HG03108 (cell line): ENCODE data around the gene MAP7.

Experiments
- ATAC-seq: cut with Tn5 transposase; IDR thresholded peaks from one replicate; pipeline ENCODE4 v1.9.1; 2021; ENCODE audit warnings: moderate library complexity; ENCODE audit not compliant: unreplicated experiment

MAP7 gene

DNA sequence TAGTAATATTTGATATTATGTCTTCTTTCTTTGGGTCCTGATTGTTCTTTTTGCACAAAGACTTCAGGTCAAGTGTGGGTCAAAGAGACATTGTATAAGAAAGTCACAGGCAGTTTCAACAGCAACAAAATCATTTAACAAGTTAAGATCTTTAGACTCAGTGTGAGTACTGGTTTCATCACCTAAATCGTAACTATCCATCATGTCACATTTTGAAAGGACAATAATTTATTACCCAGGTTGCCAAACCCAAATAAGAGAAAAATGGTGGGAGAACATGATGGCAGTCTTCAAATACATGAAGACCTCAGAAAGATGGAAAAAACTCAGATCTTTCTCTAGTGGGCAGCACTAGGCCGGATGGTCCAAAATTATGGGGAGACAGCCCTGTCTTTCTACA lies 205.1 kb downstream of the MAP7 start:
- ATAC-seq = no peak

DNA sequence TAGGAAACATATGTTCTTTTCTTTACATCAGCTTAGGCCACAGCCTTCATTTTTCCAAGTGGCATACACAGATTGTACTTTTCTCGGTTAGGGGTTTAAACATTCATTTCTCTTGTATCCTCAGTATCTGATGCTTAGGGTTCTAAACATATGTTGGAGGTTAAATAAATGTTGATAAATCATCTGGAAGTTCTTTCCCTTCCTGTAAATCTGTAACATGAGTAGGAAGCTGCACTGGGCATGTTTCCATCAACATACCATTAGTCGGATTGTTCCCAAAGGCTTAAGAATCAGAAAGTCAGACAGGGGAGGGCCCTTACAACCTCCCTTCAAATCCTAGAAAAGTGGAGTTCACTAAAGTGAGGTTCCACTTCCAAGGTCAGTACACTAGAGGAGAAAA lies 205.8 kb downstream of the MAP7 start:
- no peak for ATAC-seq

DNA sequence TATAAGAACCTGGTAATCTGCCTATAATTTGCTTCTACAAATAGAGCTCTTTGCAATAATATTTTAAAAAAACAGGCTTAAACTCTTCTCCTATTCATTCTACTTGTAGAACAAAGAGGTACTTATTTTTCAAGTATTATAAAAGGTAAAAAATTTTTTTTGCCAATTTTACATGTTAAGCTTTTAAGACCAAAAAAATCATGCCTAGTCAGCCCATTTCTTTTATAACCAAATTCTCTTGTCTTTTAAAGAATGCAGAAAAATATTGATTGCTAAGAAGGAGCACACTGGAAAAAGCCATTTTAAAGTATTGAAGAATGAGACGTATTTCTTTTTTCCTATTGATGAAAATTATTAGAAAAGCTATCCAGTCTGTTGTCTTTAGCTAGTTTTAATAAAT lies 206.5 kb downstream of the MAP7 start:
- ATAC-seq = no peak

DNA sequence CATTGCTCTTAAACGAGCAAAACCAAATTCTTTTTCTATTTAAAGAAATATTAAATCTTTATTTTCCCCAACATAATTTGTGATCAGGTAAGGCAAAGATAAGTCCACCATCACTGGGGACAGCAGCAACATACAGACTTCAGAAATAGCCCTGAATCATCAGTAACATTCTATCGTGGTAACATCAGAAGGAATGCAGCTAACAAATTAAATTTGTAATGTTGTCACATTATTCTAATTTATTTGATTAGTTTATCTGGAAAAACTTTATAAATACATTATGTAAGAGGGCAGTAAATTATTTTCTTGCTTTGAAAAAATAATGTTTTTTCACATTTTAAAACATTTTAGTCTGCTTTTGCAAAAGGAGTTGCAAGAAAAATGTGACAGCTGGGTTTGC lies 206.9 kb downstream of the MAP7 start:
- ATAC-seq = no peak

GRCh38 chr6:136341967-136342366 lies 208.3 kb downstream of the MAP7 start:
- ATAC-seq = no peak

- ATAC-seq = no peak
Observed at GRCh38 chr6:136341367-136341766, 208.9 kb downstream of the MAP7 start.

DNA sequence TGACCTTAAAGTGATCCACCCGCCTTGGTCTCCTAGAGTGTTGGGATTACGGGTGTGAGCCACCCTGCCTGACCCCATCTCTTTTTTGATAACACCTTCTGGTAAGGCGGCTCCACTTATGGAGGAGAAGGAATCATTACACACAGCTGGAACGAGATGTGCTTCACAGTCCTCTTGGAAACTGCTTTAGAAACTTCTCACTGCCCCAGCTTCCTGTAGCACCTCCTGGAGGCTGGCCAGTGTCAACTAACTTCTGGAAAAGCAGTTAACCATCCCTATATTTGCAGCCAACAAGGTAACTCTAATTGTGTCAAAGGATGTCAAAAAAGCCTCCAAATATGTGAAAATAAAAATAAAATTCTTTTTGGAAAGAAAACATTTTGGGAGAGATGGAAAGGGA lies 211.7 kb downstream of the MAP7 start:
- ATAC-seq = no peak

DNA sequence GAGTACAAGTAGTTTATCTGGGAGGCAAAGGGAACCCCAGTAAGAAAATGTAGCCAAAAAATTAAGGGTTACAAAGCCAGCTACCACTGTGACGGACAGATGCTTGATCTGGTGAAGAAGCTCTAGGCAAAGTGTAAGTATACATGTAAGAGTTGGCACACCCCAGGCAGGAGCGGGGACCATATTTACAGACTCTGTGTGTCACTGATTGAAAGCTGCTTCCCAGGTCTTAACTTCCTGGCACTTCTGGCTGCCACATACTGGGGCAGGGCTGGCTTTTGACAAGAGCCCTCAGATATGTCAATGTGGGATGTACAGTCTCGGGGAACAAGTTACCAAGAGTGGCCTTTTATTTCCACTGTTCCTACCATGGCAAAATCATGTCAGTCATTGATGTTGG lies 212.6 kb downstream of the MAP7 start:
- ATAC-seq = no peak

DNA sequence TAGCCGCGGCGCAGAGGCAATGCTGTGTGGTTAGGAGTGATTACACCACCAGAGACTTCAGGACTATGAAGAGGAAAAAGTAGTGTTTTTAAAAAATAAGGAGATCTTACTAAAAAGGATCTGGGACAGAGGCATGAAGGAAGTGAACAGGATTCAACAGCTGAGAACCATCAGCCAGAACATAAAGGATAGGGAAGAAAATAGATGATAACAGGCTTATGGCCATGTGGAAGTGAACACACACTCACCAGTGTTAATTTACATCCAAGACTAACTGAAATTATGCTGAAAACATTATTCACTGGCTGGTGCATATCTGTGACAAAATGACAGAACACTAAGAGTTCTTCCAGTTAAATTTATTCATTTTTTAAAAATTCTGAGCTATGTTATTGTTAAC lies 213.1 kb downstream of the MAP7 start:
- no peak for ATAC-seq

- ATAC-seq = no peak
Observed at GRCh38 chr6:136335736-136336363, 214.4 kb downstream of the MAP7 start.

- ATAC-seq = no peak
Observed at GRCh38 chr6:136334853-136335252, 215.4 kb downstream of the MAP7 start.

- no peak for ATAC-seq
Observed at GRCh38 chr6:136334465-136334846, 215.8 kb downstream of the MAP7 start.

GRCh38 chr6:136333824-136334464 lies 216.3 kb downstream of the MAP7 start:
- no peak for ATAC-seq

DNA sequence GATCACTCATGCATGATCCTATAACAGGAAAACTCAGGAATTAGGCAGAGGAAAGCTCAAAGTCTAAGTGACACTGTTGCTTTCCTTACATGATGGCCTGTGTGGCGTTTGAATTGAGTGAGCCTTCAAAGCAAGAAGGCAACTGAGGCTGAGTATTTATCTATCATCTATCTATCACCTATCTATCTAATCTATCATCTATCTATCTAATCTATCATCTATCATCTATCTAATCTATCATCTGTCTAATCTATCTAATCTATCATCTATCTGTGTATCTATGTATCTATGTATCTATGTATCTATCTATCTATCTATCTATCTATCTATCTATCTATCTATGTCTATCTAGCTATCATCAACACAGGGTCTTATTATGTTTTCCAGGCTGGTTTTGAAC lies 218.8 kb downstream of the MAP7 start:
- no peak for ATAC-seq

GRCh38 chr6:136330634-136331033 lies 219.6 kb downstream of the MAP7 start:
- no peak for ATAC-seq

- ATAC-seq = no peak
Observed at GRCh38 chr6:136326038-136326553, 224.1 kb downstream of the MAP7 start.

- no peak for ATAC-seq
Observed at GRCh38 chr6:136324686-136325380, 225.4 kb downstream of the MAP7 start.

DNA sequence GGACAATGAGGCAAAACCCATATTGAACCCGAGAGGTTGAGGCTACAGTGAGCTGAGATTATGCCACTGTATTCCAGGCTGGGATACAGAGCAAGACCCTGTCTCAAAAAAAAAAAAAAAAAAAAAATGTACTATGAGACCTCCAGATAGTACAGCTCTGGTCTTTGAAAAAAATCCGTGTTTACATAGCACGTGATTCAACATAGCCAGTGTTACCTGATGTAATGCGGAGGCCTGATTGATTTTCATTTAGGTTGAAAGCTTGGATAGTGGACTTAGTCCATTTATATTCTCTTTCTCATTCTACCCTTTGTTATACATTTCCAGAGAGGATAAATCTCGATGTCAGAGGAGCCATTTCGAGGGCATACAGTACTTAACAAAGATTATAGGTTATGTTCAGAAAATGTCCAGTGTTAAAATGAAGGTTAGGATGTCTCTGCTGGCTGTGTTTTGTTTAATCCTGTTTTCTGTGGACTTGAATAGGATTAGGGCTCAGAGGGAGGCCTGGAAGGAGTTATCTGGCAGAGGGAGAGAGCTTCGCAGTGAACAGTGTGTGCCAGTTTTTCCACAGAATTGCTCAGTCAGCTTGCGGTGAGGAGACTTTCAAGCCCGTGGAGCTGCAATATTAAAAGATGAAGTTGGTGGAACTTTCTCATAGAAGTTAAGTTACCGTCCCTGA lies 226.7 kb downstream of the MAP7 start:
- ATAC-seq = no peak

DNA sequence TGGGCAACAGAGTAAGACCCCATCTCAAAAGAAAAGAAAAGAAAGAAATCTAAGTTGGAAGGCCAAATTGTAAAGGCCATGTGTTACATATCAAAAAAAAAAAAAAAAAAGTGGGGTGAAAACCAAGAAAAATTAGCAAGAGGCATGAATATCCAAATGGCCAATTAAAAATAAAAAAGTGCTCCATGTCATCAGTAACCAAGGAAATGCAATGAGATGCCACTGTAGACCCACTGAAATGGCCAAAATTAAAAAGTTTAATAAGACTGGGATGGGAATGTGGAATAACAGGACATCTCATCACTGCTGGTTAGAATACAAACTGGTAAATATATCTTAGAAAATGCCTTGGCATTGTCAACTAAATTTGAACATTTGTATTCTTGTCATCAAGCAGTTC lies 230.5 kb downstream of the MAP7 start:
- no peak for ATAC-seq

DNA sequence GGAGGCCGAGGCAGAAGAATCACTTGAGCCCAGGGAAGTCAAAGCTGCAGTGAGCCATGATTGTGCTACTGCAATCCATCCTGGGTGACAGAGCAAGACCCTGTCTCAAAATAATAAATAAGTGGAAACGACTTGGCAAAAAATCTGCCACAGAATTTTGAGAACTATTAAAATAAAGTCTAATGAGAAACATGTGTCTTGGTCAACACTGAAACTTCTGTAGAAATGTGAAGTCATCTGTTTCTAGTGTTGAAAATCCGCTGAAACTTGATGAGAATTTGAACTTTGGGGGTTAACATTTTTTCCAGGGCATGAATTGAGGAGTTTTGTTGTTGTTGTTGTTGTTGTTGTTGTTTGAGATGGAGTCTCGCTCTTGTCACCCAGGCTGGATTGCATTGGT lies 231.5 kb downstream of the MAP7 start:
- no peak for ATAC-seq

- ATAC-seq = no peak
Observed at GRCh38 chr6:136317971-136318370, 232.3 kb downstream of the MAP7 start.
